ENCODE data around the gene PRKCD.

PRKCD gene

GRCh38 chr3:53157974-53158580 is 2.9 kb upstream of the PRKCD start:
- no peak for DNase-seq

- DNase-seq = no peak
Observed at GRCh38 chr3:53158765-53159155, 2.2 kb upstream of the PRKCD start.

GRCh38 chr3:53159156-53160060 is 1.6 kb upstream of the PRKCD start:
- no peak for DNase-seq

GRCh38 chr3:53160061-53160659 is 849 bp upstream of the PRKCD start:
- DNase-seq = no peak

- DNase-seq = no peak
Observed at GRCh38 chr3:53161450-53161819, 426 bp downstream of the PRKCD start.

GRCh38 chr3:53161820-53162671 is 1.0 kb downstream of the PRKCD start:
- no peak for DNase-seq

- no peak for DNase-seq
Observed at GRCh38 chr3:53162672-53163443, 1.8 kb downstream of the PRKCD start.

GRCh38 chr3:53163444-53164387 is 2.7 kb downstream of the PRKCD start:
- DNase-seq = no peak

GRCh38 chr3:53164911-53165310 is 3.9 kb downstream of the PRKCD start:
- DNase-seq = no peak

GRCh38 chr3:53166206-53166605 is 5.2 kb downstream of the PRKCD start:
- no peak for DNase-seq

- no peak for DNase-seq
Observed at GRCh38 chr3:53166781-53167291, 5.8 kb downstream of the PRKCD start.

GRCh38 chr3:53167418-53168174 is 6.6 kb downstream of the PRKCD start:
- no peak for DNase-seq

GRCh38 chr3:53168175-53168923 is 7.3 kb downstream of the PRKCD start:
- DNase-seq = no peak

- DNase-seq = no peak
Observed at GRCh38 chr3:53169045-53169831, 8.2 kb downstream of the PRKCD start.

GRCh38 chr3:53169832-53170324 is 8.9 kb downstream of the PRKCD start:
- no peak for DNase-seq

- DNase-seq = no peak
Observed at GRCh38 chr3:53170325-53171063, 9.5 kb downstream of the PRKCD start.

GRCh38 chr3:53171064-53171418 is 10.0 kb downstream of the PRKCD start:
- no peak for DNase-seq

All from NCI-H1436 (cell line).